Peyer's patch (tissue), 4 donors: ENCODE data around the gene SLC66A1.

Experiments
- POLR2A ChIP-seq, 2 donors: fragments of 450-650 bp; IDR thresholded peaks; one replicate each; pipeline ENCODE4 v1.5.1; 2017; ENCODE audit warnings: antibody characterized with exemption in 2 of 2, mild to moderate bottlenecking in 2 of 2, moderate library complexity in 2 of 2
- TF ChIP-seq, protein P1 (sequence below), 6 experiments: fragments of 450-650 bp in 4 of 6; fragments of 200-600 bp in 2 of 6; sonication (generic) in 1 of 6; IDR thresholded peaks; one replicate each; pipeline ENCODE4 v1.5.1; 2017 to 2019; ENCODE audit warnings: antibody characterized with exemption in 6 of 6, mild to moderate bottlenecking in 3 of 6, moderate library complexity in 1 of 6

DNA sequence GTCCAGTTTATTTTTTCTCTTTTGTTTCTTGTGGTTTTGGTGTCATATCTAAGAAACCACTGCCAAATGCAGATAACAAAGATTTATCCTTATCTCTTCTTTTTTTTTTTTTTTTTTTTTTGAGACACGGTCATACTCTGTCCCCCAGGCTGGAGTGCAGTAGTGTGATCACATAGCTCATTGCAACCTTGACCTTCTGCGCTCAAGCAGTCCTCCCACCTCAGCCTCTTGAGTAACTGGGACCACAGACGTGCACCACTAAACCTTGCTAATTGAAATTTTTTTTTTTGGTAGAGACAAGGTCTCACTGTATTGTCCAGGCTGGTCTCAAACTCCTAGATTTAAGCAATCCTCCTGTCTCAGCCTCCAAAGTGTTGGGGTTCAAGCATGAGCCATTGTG is 8.9 kb downstream of the SLC66A1 start:
- TF ChIP-seq POLR2A (IDR thresholded peaks at IDR 0.05), result no peak
- TF ChIP-seq, protein P1, sequence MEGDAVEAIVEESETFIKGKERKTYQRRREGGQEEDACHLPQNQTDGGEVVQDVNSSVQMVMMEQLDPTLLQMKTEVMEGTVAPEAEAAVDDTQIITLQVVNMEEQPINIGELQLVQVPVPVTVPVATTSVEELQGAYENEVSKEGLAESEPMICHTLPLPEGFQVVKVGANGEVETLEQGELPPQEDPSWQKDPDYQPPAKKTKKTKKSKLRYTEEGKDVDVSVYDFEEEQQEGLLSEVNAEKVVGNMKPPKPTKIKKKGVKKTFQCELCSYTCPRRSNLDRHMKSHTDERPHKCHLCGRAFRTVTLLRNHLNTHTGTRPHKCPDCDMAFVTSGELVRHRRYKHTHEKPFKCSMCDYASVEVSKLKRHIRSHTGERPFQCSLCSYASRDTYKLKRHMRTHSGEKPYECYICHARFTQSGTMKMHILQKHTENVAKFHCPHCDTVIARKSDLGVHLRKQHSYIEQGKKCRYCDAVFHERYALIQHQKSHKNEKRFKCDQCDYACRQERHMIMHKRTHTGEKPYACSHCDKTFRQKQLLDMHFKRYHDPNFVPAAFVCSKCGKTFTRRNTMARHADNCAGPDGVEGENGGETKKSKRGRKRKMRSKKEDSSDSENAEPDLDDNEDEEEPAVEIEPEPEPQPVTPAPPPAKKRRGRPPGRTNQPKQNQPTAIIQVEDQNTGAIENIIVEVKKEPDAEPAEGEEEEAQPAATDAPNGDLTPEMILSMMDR (IDR thresholded peaks at IDR 0.05), result no peak
